ENCODE measurements around the gene PADI1. TPM values are rescaled to one million over a fixed set of nuclear protein-coding genes. Genes with fewer than 3 reads are reported as not detected.

The PADI1 gene
- total RNA-seq, 4 donors from 2014 or later, result 0.14 TPM; not detected in 3

DNA sequence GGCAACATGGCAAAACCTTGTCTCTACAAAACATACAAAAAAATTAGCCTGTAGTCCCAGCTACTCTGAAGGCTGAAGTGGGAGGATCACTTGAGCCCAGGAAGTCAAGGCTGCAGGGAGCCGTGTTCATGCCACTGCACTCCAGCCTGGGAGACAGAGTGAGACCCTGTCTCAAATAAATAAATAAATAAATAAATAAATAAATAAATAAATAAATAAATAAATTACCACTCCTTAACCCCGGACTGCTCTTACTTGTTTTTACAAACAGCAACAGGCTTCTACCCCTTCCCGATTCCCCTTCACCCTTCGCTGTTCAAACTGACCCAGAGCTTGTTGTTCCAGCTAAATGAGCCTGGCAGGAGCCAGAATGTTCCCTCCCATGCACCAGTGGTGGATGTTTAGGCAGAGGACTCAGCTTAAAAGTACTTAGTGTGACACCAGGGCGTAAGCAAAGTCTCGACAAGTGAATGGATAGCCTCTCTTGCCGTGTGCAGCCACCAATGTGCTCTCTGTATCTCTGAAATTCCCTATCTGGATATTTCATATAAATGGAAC lies 22.5 kb downstream of the PADI1 start:
- WGBS, 2 donors (ENCODE audit: low coverage in 1 of 2), result 70 to 90% methylated on average over 2 to 7 of the region's 7 CpGs
- H3K4me1 ChIP-seq, result peaks cover 0 to 24% (median 17%) of the 10 kb centered on the region in 4 donors
- no peak for DNase-seq
- peak overlapping the region in 1 of 4 donors; percentile 36 for H3K27ac ChIP-seq
- intact Hi-C loops (cut with DNase I; ENCODE audit: low total_unique reads) (no loop called here), in situ Hi-C loops (cut with MboI; ENCODE audit: low pct_ligation_motif_present in 1 of 4, low pct_unique_long_range_greater_than_20kb in 1 of 4, low sequenced_read_pairs in 3 of 4) (no loop called here)
- TF ChIP-seq EP300 (IDR thresholded peaks at IDR 0.05; ENCODE audit: low read depth), result no peak
- H3K36me3 ChIP-seq, result no peaks in the 10 kb centered on the region
- no peak overlapping the region for H3K4me3 ChIP-seq
- H3K27me3 ChIP-seq, result no peaks in the 10 kb centered on the region
- no peaks in the 10 kb centered on the region for H3K9me3 ChIP-seq

DNA sequence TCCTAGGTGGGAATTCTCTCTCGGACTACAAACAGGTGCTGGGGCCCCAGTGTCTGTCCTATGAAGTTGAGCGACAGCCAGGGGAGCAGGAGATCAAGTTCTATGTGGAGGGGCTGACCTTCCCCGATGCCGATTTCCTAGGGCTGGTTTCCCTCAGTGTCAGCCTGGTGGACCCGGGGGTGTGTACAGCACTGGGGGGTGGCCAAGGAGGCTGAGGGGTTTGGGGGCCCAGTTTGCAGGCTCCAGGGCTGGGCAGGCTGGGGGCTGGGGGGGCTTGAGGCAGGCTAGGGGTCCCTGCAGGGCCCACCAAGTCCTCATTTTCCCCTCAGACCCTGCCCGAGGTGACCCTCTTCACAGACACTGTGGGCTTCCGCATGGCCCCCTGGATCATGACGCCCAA lies 23.7 kb downstream of the PADI1 start:
- no peak overlapping the region for H3K4me3 ChIP-seq
- no peaks in the 10 kb centered on the region for H3K9me3 ChIP-seq
- TF ChIP-seq, protein P1, sequence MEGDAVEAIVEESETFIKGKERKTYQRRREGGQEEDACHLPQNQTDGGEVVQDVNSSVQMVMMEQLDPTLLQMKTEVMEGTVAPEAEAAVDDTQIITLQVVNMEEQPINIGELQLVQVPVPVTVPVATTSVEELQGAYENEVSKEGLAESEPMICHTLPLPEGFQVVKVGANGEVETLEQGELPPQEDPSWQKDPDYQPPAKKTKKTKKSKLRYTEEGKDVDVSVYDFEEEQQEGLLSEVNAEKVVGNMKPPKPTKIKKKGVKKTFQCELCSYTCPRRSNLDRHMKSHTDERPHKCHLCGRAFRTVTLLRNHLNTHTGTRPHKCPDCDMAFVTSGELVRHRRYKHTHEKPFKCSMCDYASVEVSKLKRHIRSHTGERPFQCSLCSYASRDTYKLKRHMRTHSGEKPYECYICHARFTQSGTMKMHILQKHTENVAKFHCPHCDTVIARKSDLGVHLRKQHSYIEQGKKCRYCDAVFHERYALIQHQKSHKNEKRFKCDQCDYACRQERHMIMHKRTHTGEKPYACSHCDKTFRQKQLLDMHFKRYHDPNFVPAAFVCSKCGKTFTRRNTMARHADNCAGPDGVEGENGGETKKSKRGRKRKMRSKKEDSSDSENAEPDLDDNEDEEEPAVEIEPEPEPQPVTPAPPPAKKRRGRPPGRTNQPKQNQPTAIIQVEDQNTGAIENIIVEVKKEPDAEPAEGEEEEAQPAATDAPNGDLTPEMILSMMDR (IDR thresholded peaks at IDR 0.05), result no peak
- TF ChIP-seq POLR2A (IDR thresholded peaks at IDR 0.05) (no peak), POLR2AphosphoS5 (IDR thresholded peaks at IDR 0.05) (no peak), EP300 (IDR thresholded peaks at IDR 0.05; ENCODE audit: low read depth) (no peak)
- no peaks in the 10 kb centered on the region for H3K36me3 ChIP-seq
- in situ Hi-C loops (cut with MboI; ENCODE audit: low pct_ligation_motif_present in 1 of 4, low pct_unique_long_range_greater_than_20kb in 1 of 4, low sequenced_read_pairs in 3 of 4), result no loop called here
- no peak for DNase-seq
- intact Hi-C loops (cut with DNase I; ENCODE audit: low total_unique reads), result no loop called here
- H3K27ac ChIP-seq, result peak overlapping the region in 2 of 4 donors; percentile 57 to 69
- WGBS, 2 donors (ENCODE audit: low coverage in 1 of 2), result 71% methylated on average over 8 of the region's 8 CpGs; no CpG with 5 or more reads in 1 of the 2 donors
- H3K4me1 ChIP-seq, result peaks cover 9 to 36% (median 28%) of the 10 kb centered on the region in 4 donors
- no peaks in the 10 kb centered on the region for H3K27me3 ChIP-seq

DNA sequence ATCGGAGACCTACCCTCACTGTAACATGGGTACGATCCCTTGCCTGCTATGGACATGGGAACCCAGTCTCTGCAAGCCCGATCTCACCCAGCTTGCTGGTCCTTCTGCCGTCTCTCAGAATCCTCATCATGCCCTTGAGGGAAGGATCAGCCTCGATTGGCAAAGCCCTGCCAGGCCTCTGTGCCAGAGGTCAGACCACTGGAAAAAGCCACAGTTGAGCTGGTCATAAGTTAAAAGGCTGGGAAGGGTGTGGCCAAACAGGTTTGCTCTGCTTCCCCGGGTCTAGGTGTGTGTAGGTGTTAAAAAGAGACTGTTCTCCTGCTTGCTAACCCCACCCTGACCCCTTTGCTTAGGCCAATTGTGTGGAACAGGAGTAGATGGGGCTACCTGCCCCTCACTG lies 24.5 kb downstream of the PADI1 start:
- intact Hi-C loops (cut with DNase I; ENCODE audit: low total_unique reads), result no loop called here
- H3K36me3 ChIP-seq, result no peaks in the 10 kb centered on the region
- H3K27me3 ChIP-seq, result no peaks in the 10 kb centered on the region
- 20 to 60% methylated on average over 1 to 4 of the region's 6 CpGs for WGBS, 2 donors (ENCODE audit: low coverage in 1 of 2)
- TF ChIP-seq, protein P1 (IDR thresholded peaks at IDR 0.05), result no peak
- TF ChIP-seq EP300 (IDR thresholded peaks at IDR 0.05; ENCODE audit: low read depth) (no peak), POLR2AphosphoS5 (IDR thresholded peaks at IDR 0.05) (no peak), POLR2A (IDR thresholded peaks at IDR 0.05) (no peak)
- no peak overlapping the region for H3K4me3 ChIP-seq
- H3K27ac ChIP-seq, result peak overlapping the region; percentile 30 to 69 (median 56)
- in situ Hi-C loops (cut with MboI; ENCODE audit: low pct_ligation_motif_present in 1 of 4, low pct_unique_long_range_greater_than_20kb in 1 of 4, low sequenced_read_pairs in 3 of 4), result no loop called here
- no peaks in the 10 kb centered on the region for H3K9me3 ChIP-seq
- H3K4me1 ChIP-seq, result peaks cover 13 to 43% (median 34%) of the 10 kb centered on the region in 4 donors
- DNase-seq, result peak; percentile 64

DNA sequence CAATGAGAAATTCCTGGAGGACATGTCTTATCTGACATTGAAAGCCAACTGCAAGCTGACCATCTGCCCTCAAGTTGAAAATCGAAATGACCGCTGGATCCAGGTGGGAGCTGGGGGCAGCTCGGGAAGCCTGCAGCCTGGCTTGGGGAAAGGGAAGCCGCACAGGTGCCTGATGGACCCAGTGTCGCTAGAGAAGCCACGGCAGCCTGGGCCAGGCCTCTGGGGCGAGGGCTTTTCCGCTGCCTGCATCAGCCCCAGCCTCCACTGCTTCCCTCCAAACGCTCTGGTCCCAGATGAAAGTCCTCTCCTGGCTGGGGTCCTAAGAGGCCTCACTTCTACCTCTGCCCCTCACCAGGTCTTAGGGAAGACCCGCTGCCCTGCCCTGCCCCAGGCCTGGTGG lies 25.2 kb downstream of the PADI1 start:
- no peak for DNase-seq
- intact Hi-C loops (cut with DNase I; ENCODE audit: low total_unique reads), result no loop called here
- Histone ChIP-seq H3K4me1 (peaks cover 13 to 45% (median 34%) of the 10 kb centered on the region in 4 donors), H3K9me3 (no peaks in the 10 kb centered on the region), H3K36me3 (no peaks in the 10 kb centered on the region), H3K4me3 (no peak overlapping the region), H3K27me3 (no peaks in the 10 kb centered on the region), H3K27ac (peak overlapping the region in 3 of 4 donors; percentile 30 to 69 (median 57))
- 86 to 88% methylated on average over 5 to 10 of the region's 10 CpGs for WGBS, 2 donors (ENCODE audit: low coverage in 1 of 2)
- TF ChIP-seq POLR2A (IDR thresholded peaks at IDR 0.05), result no peak
- in situ Hi-C loops (cut with MboI; ENCODE audit: low pct_ligation_motif_present in 1 of 4, low pct_unique_long_range_greater_than_20kb in 1 of 4, low sequenced_read_pairs in 3 of 4), result loop anchor here in 2 of 4 donors (5.0 to 10.0 kb wide), 2 partner anchors 103 to 105 kb away; no protein-coding TSS in a partner anchor

DNA sequence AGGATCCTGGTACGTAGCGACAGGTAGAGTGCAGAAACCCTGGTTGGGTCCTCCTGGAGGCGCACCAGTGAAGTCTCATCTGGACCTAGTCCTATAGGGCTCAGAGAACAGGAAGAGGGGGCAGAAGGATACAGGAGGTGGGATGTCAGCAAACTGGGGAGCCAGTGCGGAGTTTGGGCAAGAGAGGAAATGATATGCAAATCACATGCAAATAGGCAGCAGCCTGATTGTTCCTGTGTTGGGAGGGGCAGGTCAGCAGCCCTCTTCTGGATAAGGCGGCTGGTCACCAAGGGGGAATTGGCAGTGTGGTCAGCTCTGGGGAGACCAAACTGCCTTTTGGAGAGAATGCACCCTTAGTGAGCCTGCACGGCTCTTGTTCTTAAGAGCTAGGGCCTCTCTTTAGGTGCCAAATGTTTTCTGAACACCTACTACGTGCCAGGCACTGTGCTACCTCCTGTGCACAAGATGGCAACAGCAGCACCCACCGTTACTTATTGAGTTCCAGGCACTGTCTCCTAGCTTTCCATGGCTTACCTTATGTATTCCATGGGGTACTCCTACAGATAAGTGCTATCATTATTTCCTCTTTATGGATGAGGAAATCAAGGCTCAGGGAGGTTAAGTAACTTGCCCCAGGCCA lies 25.9 kb downstream of the PADI1 start:
- Histone ChIP-seq H3K36me3 (no peaks in the 10 kb centered on the region), H3K9me3 (no peaks in the 10 kb centered on the region), H3K4me3 (no peak overlapping the region), H3K27ac (no peak overlapping the region), H3K4me1 (peaks cover 13 to 45% (median 35%) of the 10 kb centered on the region in 4 donors), H3K27me3 (no peaks in the 10 kb centered on the region)
- TF ChIP-seq, protein P1 (IDR thresholded peaks at IDR 0.05), result no peak
- TF ChIP-seq POLR2AphosphoS5 (IDR thresholded peaks at IDR 0.05) (no peak), EP300 (IDR thresholded peaks at IDR 0.05; ENCODE audit: low read depth) (no peak), POLR2A (IDR thresholded peaks at IDR 0.05) (no peak)
- in situ Hi-C loops (cut with MboI; ENCODE audit: low pct_ligation_motif_present in 1 of 4, low pct_unique_long_range_greater_than_20kb in 1 of 4, low sequenced_read_pairs in 3 of 4) (loop anchor here in 2 of 4 donors (5.0 to 10.0 kb wide), 2 partner anchors 103 to 106 kb away; no protein-coding TSS in a partner anchor), intact Hi-C loops (cut with DNase I; ENCODE audit: low total_unique reads) (no loop called here)
- WGBS, 2 donors (ENCODE audit: low coverage in 1 of 2), result 81 to 100% methylated on average over 2 to 8 of the region's 8 CpGs
- no peak for DNase-seq
